Measurements from ENCODE around the gene CXCL3. TPM values are rescaled to one million over a fixed set of nuclear protein-coding genes. Genes with fewer than 3 reads are reported as not detected.

Gene CXCL3
- total RNA-seq, 1 experiment from 2014 or later: 1.9 TPM

- no peaks in the 10 kb centered on the region for H3K9me3 ChIP-seq (ENCODE audit: control insufficient read depth in 1 of 2, insufficient read depth in 1 of 2, low read depth in 1 of 2, low read length in 2 of 2)
- no peaks in the 10 kb centered on the region for H3K36me3 ChIP-seq (ENCODE audit: control insufficient read depth in 1 of 2, insufficient read depth in 2 of 2, low read length in 2 of 2)
- ChIA-PET POLR2A (no interaction called here), RAD21 (ENCODE audit: low non-redundant PET in 1 of 2, low total read pairs in 2 of 2, uncharacterized antibody in 2 of 2, unreplicated experiment in 2 of 2) (no interaction called here), CTCF (no interaction called here)
- no peaks in the 10 kb centered on the region for H3K79me2 ChIP-seq (ENCODE audit: insufficient read depth, low read length)
- no peak overlapping the region for H3K4me3 ChIP-seq (replicated peaks in 1 of 2; ENCODE audit: low read depth in 1 of 2, low read length in 2 of 2)
- TF ChIP-seq SIN3A (IDR thresholded peaks at IDR 0.05; ENCODE audit: low read depth) (no peak), EZH2 (IDR thresholded peaks at IDR 0.05) (no peak), CBX3 (IDR thresholded peaks at IDR 0.05; ENCODE audit: low read depth) (no peak), MAX (IDR thresholded peaks at IDR 0.05) (no peak), ZBTB33 (IDR thresholded peaks at IDR 0.05; ENCODE audit: extremely low read depth, insufficient replicate concordance, low read length) (no peak), CEBPB (IDR thresholded peaks at IDR 0.05; ENCODE audit: low read depth) (no peak), SRF (IDR thresholded peaks at IDR 0.05; ENCODE audit: low read depth) (no peak), ATF3 (IDR thresholded peaks at IDR 0.05) (no peak), ELF1 (IDR thresholded peaks at IDR 0.05; ENCODE audit: borderline replicate concordance, low read depth) (no peak), EGR1 (IDR thresholded peaks at IDR 0.05; ENCODE audit: low read depth) (no peak), RAD21 (IDR thresholded peaks at IDR 0.05; ENCODE audit: low read depth) (no peak), YY1 (IDR thresholded peaks at IDR 0.05; ENCODE audit: extremely low read depth, insufficient replicate concordance, low read depth, low read length) (no peak), ZNF274 (IDR thresholded peaks at IDR 0.05; ENCODE audit: low read depth, low read length) (no peak), POLR2AphosphoS5 (IDR thresholded peaks at IDR 0.05; ENCODE audit: low read depth, low read length) (no peak), REST (IDR thresholded peaks at IDR 0.05; ENCODE audit: low read depth) (no peak), JUND (IDR thresholded peaks at IDR 0.05) (no peak), SP1 (IDR thresholded peaks at IDR 0.05; ENCODE audit: low read depth) (no peak), EZH2phosphoT487 (IDR thresholded peaks at IDR 0.05; ENCODE audit: borderline replicate concordance) (no peak), CTCF (IDR thresholded peaks at IDR 0.05 in 2 of 3, conservative IDR thresholded peaks at IDR 0.05 in 1 of 3; ENCODE audit: borderline replicate concordance in 1 of 3, insufficient read depth in 1 of 3, low read depth in 2 of 3, low read length in 2 of 3) (no peak), ZFX (IDR thresholded peaks at IDR 0.05) (no peak)
- H3K9ac ChIP-seq (ENCODE audit: low read length): no peak overlapping the region
- H3K4me1 ChIP-seq (ENCODE audit: control insufficient read depth in 1 of 2, insufficient read depth in 2 of 2, low read length in 2 of 2): no peaks in the 10 kb centered on the region
- H3K27me3 ChIP-seq (ENCODE audit: insufficient read depth, low read length): no peaks in the 10 kb centered on the region
- H2AFZ ChIP-seq (ENCODE audit: low read depth, low read length, poor library complexity, severe bottlenecking): no peak overlapping the region
- no peak overlapping the region for H3K27ac ChIP-seq (ENCODE audit: low read depth, low read length)
- no peak overlapping the region for H3K4me2 ChIP-seq (ENCODE audit: low read length)
- no peaks in the 10 kb centered on the region for H3K9me2 ChIP-seq (ENCODE audit: insufficient read depth)
- DNase-seq (ENCODE audit: low read depth, low spot score) (no peak), ATAC-seq (no peak)
- BruUV-seq (replicated peaks): no TSS peak
- intact Hi-C loops (cut with micrococcal nuclease): no loop called here
- no peaks in the 10 kb centered on the region for H4K20me1 ChIP-seq (ENCODE audit: insufficient read depth)
These were observed 29.2 kb downstream of the CXCL3 start for GRCh38 chr4:74009307-74009706.

Measured in HCT116 (cell line).